ENCODE measurements around the gene ASB6.

GRCh38 chr9:129672702-129673101 lies 30.8 kb upstream of the ASB6 start:
- TF ChIP-seq POLR2A (IDR thresholded peaks at IDR 0.05) (no peak), POLR2AphosphoS5 (IDR thresholded peaks at IDR 0.05) (no peak), EP300 (IDR thresholded peaks at IDR 0.05) (no peak)
- TF ChIP-seq, protein P1, sequence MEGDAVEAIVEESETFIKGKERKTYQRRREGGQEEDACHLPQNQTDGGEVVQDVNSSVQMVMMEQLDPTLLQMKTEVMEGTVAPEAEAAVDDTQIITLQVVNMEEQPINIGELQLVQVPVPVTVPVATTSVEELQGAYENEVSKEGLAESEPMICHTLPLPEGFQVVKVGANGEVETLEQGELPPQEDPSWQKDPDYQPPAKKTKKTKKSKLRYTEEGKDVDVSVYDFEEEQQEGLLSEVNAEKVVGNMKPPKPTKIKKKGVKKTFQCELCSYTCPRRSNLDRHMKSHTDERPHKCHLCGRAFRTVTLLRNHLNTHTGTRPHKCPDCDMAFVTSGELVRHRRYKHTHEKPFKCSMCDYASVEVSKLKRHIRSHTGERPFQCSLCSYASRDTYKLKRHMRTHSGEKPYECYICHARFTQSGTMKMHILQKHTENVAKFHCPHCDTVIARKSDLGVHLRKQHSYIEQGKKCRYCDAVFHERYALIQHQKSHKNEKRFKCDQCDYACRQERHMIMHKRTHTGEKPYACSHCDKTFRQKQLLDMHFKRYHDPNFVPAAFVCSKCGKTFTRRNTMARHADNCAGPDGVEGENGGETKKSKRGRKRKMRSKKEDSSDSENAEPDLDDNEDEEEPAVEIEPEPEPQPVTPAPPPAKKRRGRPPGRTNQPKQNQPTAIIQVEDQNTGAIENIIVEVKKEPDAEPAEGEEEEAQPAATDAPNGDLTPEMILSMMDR (IDR thresholded peaks at IDR 0.05), result no peak

Measured in sigmoid colon (tissue), 4 donors.